IMR-90 (cell line): ENCODE measurements around the gene ECE2.

ENCODE experiments used
- CEBPB ChIP-seq: IDR thresholded peaks from 2 replicates; pipeline ENCODE4 v1.6.1; 2012; ENCODE audit warnings: low read depth, low read length, improper control_type of control experiment
- MAFK ChIP-seq: IDR thresholded peaks from 2 replicates; pipeline ENCODE4 v1.6.1; 2012; ENCODE audit warnings: low read depth, low read length, improper control_type of control experiment
- MAZ ChIP-seq: IDR thresholded peaks from 2 replicates; pipeline ENCODE4 v1.6.1; 2012; ENCODE audit warnings: low read depth, mild to moderate bottlenecking, low read length, improper control_type of control experiment, moderate library complexity, borderline replicate concordance
- MXI1 ChIP-seq: IDR thresholded peaks from 2 replicates; pipeline ENCODE4 v1.6.1; 2012; ENCODE audit warnings: low read depth, mild to moderate bottlenecking, low read length, moderate library complexity, borderline replicate concordance
- POLR2A ChIP-seq: IDR thresholded peaks from 2 replicates; pipeline ENCODE4 v1.6.1; 2012; ENCODE audit warnings: mild to moderate bottlenecking, low read depth, low read length
- RAD21 ChIP-seq: IDR thresholded peaks from 2 replicates; pipeline ENCODE4 v1.6.1; 2012; ENCODE audit warnings: low read length, improper control_type of control experiment
- SMC3 ChIP-seq: fragments of 150-350 bp; IDR thresholded peaks from 2 replicates; pipeline ENCODE4 v1.6.1; 2016; ENCODE audit warnings: low read depth, mild to moderate bottlenecking, antibody characterized with exemption, low read length, moderate library complexity
- TF ChIP-seq, protein P1 (sequence below): conservative IDR thresholded peaks from 2 replicates; pipeline ENCODE4 v1.5.1; 2012; ENCODE audit warnings: mild to moderate bottlenecking, low read depth, low read length, improper control_type of control experiment
- TF ChIP-seq, protein P2 (sequence below): fragments of 150-350 bp; IDR thresholded peaks from 2 replicates; pipeline ENCODE4 v1.6.1; 2017; ENCODE audit warnings: mild to moderate bottlenecking, antibody characterized with exemption, low read length, low read depth
- TF ChIP-seq, protein P3 (sequence below): fragments of 150-350 bp; IDR thresholded peaks from 2 replicates; pipeline ENCODE4 v1.6.1; 2016; ENCODE audit warnings: low read depth, mild to moderate bottlenecking, low read length, moderate library complexity, borderline replicate concordance

DNA sequence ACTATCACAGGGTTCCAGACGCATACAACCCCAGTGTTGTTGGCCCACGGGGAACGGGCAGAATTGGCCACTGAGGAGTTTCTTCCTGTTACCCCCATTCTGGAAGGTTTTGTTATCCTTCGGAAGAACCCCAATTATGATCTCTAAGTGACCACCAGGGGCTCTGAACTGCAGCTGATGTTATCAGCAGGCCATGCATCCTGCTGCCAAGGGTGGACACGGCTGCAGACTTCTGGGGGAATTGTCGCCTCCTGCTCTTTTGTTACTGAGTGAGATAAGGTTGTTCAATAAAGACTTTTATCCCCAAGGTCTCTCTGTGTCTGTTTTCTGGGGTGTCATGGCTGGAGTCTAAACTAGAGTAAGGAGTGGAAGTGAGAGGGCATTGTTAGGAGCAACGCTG is 32.9 kb downstream of the ECE2 start:
- TF ChIP-seq MAFK, result no peak
- TF ChIP-seq SMC3, result no peak
- no peak for TF ChIP-seq MXI1
- TF ChIP-seq, protein P1, sequence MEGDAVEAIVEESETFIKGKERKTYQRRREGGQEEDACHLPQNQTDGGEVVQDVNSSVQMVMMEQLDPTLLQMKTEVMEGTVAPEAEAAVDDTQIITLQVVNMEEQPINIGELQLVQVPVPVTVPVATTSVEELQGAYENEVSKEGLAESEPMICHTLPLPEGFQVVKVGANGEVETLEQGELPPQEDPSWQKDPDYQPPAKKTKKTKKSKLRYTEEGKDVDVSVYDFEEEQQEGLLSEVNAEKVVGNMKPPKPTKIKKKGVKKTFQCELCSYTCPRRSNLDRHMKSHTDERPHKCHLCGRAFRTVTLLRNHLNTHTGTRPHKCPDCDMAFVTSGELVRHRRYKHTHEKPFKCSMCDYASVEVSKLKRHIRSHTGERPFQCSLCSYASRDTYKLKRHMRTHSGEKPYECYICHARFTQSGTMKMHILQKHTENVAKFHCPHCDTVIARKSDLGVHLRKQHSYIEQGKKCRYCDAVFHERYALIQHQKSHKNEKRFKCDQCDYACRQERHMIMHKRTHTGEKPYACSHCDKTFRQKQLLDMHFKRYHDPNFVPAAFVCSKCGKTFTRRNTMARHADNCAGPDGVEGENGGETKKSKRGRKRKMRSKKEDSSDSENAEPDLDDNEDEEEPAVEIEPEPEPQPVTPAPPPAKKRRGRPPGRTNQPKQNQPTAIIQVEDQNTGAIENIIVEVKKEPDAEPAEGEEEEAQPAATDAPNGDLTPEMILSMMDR, result no peak
- TF ChIP-seq CEBPB, result no peak
- no peak for TF ChIP-seq POLR2A
- TF ChIP-seq, protein P2, sequence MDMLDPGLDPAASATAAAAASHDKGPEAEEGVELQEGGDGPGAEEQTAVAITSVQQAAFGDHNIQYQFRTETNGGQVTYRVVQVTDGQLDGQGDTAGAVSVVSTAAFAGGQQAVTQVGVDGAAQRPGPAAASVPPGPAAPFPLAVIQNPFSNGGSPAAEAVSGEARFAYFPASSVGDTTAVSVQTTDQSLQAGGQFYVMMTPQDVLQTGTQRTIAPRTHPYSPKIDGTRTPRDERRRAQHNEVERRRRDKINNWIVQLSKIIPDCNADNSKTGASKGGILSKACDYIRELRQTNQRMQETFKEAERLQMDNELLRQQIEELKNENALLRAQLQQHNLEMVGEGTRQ, result no peak
- TF ChIP-seq, protein P3, sequence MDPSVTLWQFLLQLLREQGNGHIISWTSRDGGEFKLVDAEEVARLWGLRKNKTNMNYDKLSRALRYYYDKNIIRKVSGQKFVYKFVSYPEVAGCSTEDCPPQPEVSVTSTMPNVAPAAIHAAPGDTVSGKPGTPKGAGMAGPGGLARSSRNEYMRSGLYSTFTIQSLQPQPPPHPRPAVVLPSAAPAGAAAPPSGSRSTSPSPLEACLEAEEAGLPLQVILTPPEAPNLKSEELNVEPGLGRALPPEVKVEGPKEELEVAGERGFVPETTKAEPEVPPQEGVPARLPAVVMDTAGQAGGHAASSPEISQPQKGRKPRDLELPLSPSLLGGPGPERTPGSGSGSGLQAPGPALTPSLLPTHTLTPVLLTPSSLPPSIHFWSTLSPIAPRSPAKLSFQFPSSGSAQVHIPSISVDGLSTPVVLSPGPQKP, result no peak
- no peak for TF ChIP-seq RAD21
- no peak for TF ChIP-seq MAZ
